ENCODE data around the gene ABCG5.

Gene ABCG5

GRCh38 chr2:43838560-43839267 lies at the start of gene ABCG5, which contains the start of gene ABCG8:
Gene ABCG5, minus strand, starts transcription at chr2:43838839. Its CDS starts 160 bp downstream, at chr2:43838679.
Gene ABCG8, plus strand, starts transcription at chr2:43838971. Its CDS starts 83 bp downstream, at chr2:43839054.
- TF ChIP-seq GATA1 (IDR thresholded peaks at IDR 0.05; ENCODE audit: low read depth, low read length) (no peak), POLR2A (IDR thresholded peaks at IDR 0.05; ENCODE audit: low read length) (no peak)
- no peak for DNase-seq

GRCh38 chr2:43887176-43887575 lies 48.5 kb upstream of the ABCG5 start:
- no peak for DNase-seq
- TF ChIP-seq GATA1 (IDR thresholded peaks at IDR 0.05; ENCODE audit: low read depth, low read length) (no peak), POLR2A (IDR thresholded peaks at IDR 0.05; ENCODE audit: low read length) (no peak)

- no peak for TF ChIP-seq POLR2A (IDR thresholded peaks at IDR 0.05; ENCODE audit: low read length)
- TF ChIP-seq GATA1 (IDR thresholded peaks at IDR 0.05; ENCODE audit: low read depth, low read length), result no peak
- no peak for DNase-seq
These were observed 46.5 kb upstream of the ABCG5 start for GRCh38 chr2:43885132-43885632.

GRCh38 chr2:43884689-43885088 lies 46.0 kb upstream of the ABCG5 start:
- TF ChIP-seq GATA1 (IDR thresholded peaks at IDR 0.05; ENCODE audit: low read depth, low read length), result no peak
- no peak for TF ChIP-seq POLR2A (IDR thresholded peaks at IDR 0.05; ENCODE audit: low read length)

GRCh38 chr2:43882312-43882711 lies 43.7 kb upstream of the ABCG5 start:
- DNase-seq, result no peak
- TF ChIP-seq POLR2A (IDR thresholded peaks at IDR 0.05; ENCODE audit: low read length), result no peak
- no peak for TF ChIP-seq GATA1 (IDR thresholded peaks at IDR 0.05; ENCODE audit: low read depth, low read length)

More at GRCh38 chr2:43884689-43885088, 46.0 kb upstream of the ABCG5 start:
- DNase-seq, result no peak

GRCh38 chr2:43880952-43881351 lies 42.3 kb upstream of the ABCG5 start:
- no peak for DNase-seq
- no peak for TF ChIP-seq GATA1 (IDR thresholded peaks at IDR 0.05; ENCODE audit: low read depth, low read length)

- DNase-seq, result no peak
- TF ChIP-seq GATA1 (IDR thresholded peaks at IDR 0.05; ENCODE audit: low read depth, low read length), result no peak
- TF ChIP-seq POLR2A (IDR thresholded peaks at IDR 0.05; ENCODE audit: low read length), result no peak
These were observed 41.8 kb upstream of the ABCG5 start for GRCh38 chr2:43880471-43880870.

- no peak for DNase-seq
- no peak for TF ChIP-seq GATA1 (IDR thresholded peaks at IDR 0.05; ENCODE audit: low read depth, low read length)
- no peak for TF ChIP-seq POLR2A (IDR thresholded peaks at IDR 0.05; ENCODE audit: low read length)
These were observed 40.6 kb upstream of the ABCG5 start for GRCh38 chr2:43879261-43879660.

- peak; percentile 66 to 82 for DNase-seq
- TF ChIP-seq POLR2A (IDR thresholded peaks at IDR 0.05; ENCODE audit: low read length) (no peak), GATA1 (IDR thresholded peaks at IDR 0.05; ENCODE audit: low read depth, low read length) (no peak)
These were observed 39.3 kb upstream of the ABCG5 start for GRCh38 chr2:43877782-43878464.

GRCh38 chr2:43874776-43875451 lies 36.3 kb upstream of the ABCG5 start:
- no peak for DNase-seq
- TF ChIP-seq GATA1 (IDR thresholded peaks at IDR 0.05; ENCODE audit: low read depth, low read length) (no peak), POLR2A (IDR thresholded peaks at IDR 0.05; ENCODE audit: low read length) (no peak)

- DNase-seq, result no peak
- no peak for TF ChIP-seq POLR2A (IDR thresholded peaks at IDR 0.05; ENCODE audit: low read length)
- no peak for TF ChIP-seq GATA1 (IDR thresholded peaks at IDR 0.05; ENCODE audit: low read depth, low read length)
These were observed 33.5 kb upstream of the ABCG5 start for GRCh38 chr2:43872151-43872550.

GRCh38 chr2:43855292-43855691 lies 16.7 kb upstream of the ABCG5 start:
- no peak for DNase-seq
- TF ChIP-seq GATA1 (IDR thresholded peaks at IDR 0.05; ENCODE audit: low read depth, low read length) (no peak), POLR2A (IDR thresholded peaks at IDR 0.05; ENCODE audit: low read length) (no peak)

GRCh38 chr2:43854671-43855070 lies 16.0 kb upstream of the ABCG5 start:
- no peak for DNase-seq
- TF ChIP-seq GATA1 (IDR thresholded peaks at IDR 0.05; ENCODE audit: low read depth, low read length) (no peak), POLR2A (IDR thresholded peaks at IDR 0.05; ENCODE audit: low read length) (no peak)
